Measurements from ENCODE around the gene CLEC4G.
A peak's percentile ranks its signal among the peaks of the same experiment; 100 is the strongest.

CLEC4G gene

GRCh38 chr19:7742991-7743390 is 11.1 kb upstream of the CLEC4G start:
- DNase-seq: no peak
- Mint-ChIP-seq H3K9me3 (peaks cover 2 to 3% of the 10 kb centered on the region in 2 donors), H3K36me3 (peaks cover 2 to 3% of the 10 kb centered on the region in 2 donors), H3K27me3 (peaks cover 9 to 16% of the 10 kb centered on the region in 2 donors), H3K27ac (peak overlapping the region; percentile 57), H3K4me3 (peak overlapping the region in 1 of 2 donors; percentile 4), H3K4me1 (peaks cover 63 to 86% of the 10 kb centered on the region in 2 donors)
- ATAC-seq (replicated peaks): no peak

- no peak overlapping the region for H3K4me3 Mint-ChIP-seq
- H3K36me3 Mint-ChIP-seq: peaks cover 0 to 2% of the 10 kb centered on the region in 2 donors
- peaks cover 0 to 2% of the 10 kb centered on the region in 2 donors for H3K9me3 Mint-ChIP-seq
- peak overlapping the region; percentile 38 for H3K27ac Mint-ChIP-seq
- ATAC-seq (replicated peaks): no peak
- H3K4me1 Mint-ChIP-seq: peaks cover 63 to 86% of the 10 kb centered on the region in 2 donors
- peaks cover 9 to 16% of the 10 kb centered on the region in 2 donors for H3K27me3 Mint-ChIP-seq
- no peak for DNase-seq
These were observed 10.7 kb upstream of the CLEC4G start for GRCh38 chr19:7742575-7742974.

GRCh38 chr19:7740682-7741054 is 8.8 kb upstream of the CLEC4G start:
- ATAC-seq (replicated peaks) (no peak), DNase-seq (no peak)
- H3K4me1 Mint-ChIP-seq: peaks cover 48 to 69% of the 10 kb centered on the region in 2 donors
- no peak overlapping the region for H3K27ac Mint-ChIP-seq
- peaks cover 9% of the 10 kb centered on the region in 2 donors for H3K27me3 Mint-ChIP-seq
- peaks cover 0 to 2% of the 10 kb centered on the region in 2 donors for H3K36me3 Mint-ChIP-seq
- peaks cover 0 to 2% of the 10 kb centered on the region in 2 donors for H3K9me3 Mint-ChIP-seq
- H3K4me3 Mint-ChIP-seq: no peak overlapping the region

GRCh38 chr19:7739801-7740681 is 8.1 kb upstream of the CLEC4G start:
- DNase-seq (no peak), ATAC-seq (replicated peaks) (no peak)
- Mint-ChIP-seq H3K4me3 (no peak overlapping the region), H3K36me3 (peaks cover 0 to 2% of the 10 kb centered on the region in 2 donors), H3K27me3 (peaks cover 9% of the 10 kb centered on the region in 2 donors), H3K9me3 (peaks cover 0 to 2% of the 10 kb centered on the region in 2 donors), H3K4me1 (peaks cover 46 to 72% of the 10 kb centered on the region in 2 donors), H3K27ac (peak overlapping the region; percentile 1)

GRCh38 chr19:7739211-7739755 is 7.4 kb upstream of the CLEC4G start:
- DNase-seq: no peak
- peak overlapping the region in 1 of 2 donors; percentile 52 for H3K4me3 Mint-ChIP-seq
- H3K9me3 Mint-ChIP-seq: peaks cover 0 to 2% of the 10 kb centered on the region in 2 donors
- peaks cover 9% of the 10 kb centered on the region in 2 donors for H3K27me3 Mint-ChIP-seq
- H3K4me1 Mint-ChIP-seq: peaks cover 40 to 69% of the 10 kb centered on the region in 2 donors
- peak; percentile 31 to 59 for ATAC-seq (replicated peaks)
- H3K27ac Mint-ChIP-seq: peak overlapping the region; percentile 44
- H3K36me3 Mint-ChIP-seq: peaks cover 0 to 2% of the 10 kb centered on the region in 2 donors

GRCh38 chr19:7738023-7738422 is 6.1 kb upstream of the CLEC4G start:
- ATAC-seq (replicated peaks) (peak in 1 of 2 donors; percentile 30), DNase-seq (no peak)
- peaks cover 9% of the 10 kb centered on the region in 2 donors for H3K27me3 Mint-ChIP-seq
- H3K27ac Mint-ChIP-seq: no peak overlapping the region
- H3K4me3 Mint-ChIP-seq: no peak overlapping the region
- peaks cover 30 to 60% of the 10 kb centered on the region in 2 donors for H3K4me1 Mint-ChIP-seq
- H3K9me3 Mint-ChIP-seq: peaks cover 0 to 2% of the 10 kb centered on the region in 2 donors
- peaks cover 0 to 2% of the 10 kb centered on the region in 2 donors for H3K36me3 Mint-ChIP-seq

GRCh38 chr19:7737215-7737614 is 5.3 kb upstream of the CLEC4G start:
- peaks cover 24 to 56% of the 10 kb centered on the region in 2 donors for H3K4me1 Mint-ChIP-seq
- no peak overlapping the region for H3K4me3 Mint-ChIP-seq
- ATAC-seq (replicated peaks) (no peak), DNase-seq (no peak)
- peaks cover 9% of the 10 kb centered on the region in 2 donors for H3K27me3 Mint-ChIP-seq
- H3K27ac Mint-ChIP-seq: no peak overlapping the region
- peaks cover 0 to 2% of the 10 kb centered on the region in 2 donors for H3K36me3 Mint-ChIP-seq
- H3K9me3 Mint-ChIP-seq: peaks cover 0 to 2% of the 10 kb centered on the region in 2 donors

- ATAC-seq (replicated peaks) (no peak), DNase-seq (no peak)
- no peaks in the 10 kb centered on the region for H3K9me3 Mint-ChIP-seq
- peaks cover 9 to 14% of the 10 kb centered on the region in 2 donors for H3K27me3 Mint-ChIP-seq
- no peak overlapping the region for H3K27ac Mint-ChIP-seq
- no peak overlapping the region for H3K4me3 Mint-ChIP-seq
- H3K36me3 Mint-ChIP-seq: no peaks in the 10 kb centered on the region
- peaks cover 25 to 54% of the 10 kb centered on the region in 2 donors for H3K4me1 Mint-ChIP-seq
These were observed 4.2 kb upstream of the CLEC4G start for GRCh38 chr19:7736148-7736547.

GRCh38 chr19:7734220-7735203 is 2.6 kb upstream of the CLEC4G start:
- Mint-ChIP-seq H3K27ac (no peak overlapping the region), H3K4me1 (peaks cover 23 to 52% of the 10 kb centered on the region in 2 donors), H3K27me3 (peaks cover 13 to 14% of the 10 kb centered on the region in 2 donors), H3K4me3 (no peak overlapping the region), H3K9me3 (no peaks in the 10 kb centered on the region), H3K36me3 (peaks cover 4 to 6% of the 10 kb centered on the region in 2 donors)
- no peak for DNase-seq
- ATAC-seq (replicated peaks): no peak

- H3K27me3 Mint-ChIP-seq: peaks cover 13 to 21% of the 10 kb centered on the region in 2 donors
- no peaks in the 10 kb centered on the region for H3K9me3 Mint-ChIP-seq
- H3K4me1 Mint-ChIP-seq: peaks cover 25 to 53% of the 10 kb centered on the region in 2 donors
- no peak overlapping the region for H3K4me3 Mint-ChIP-seq
- ATAC-seq (replicated peaks) (no peak), DNase-seq (no peak)
- H3K27ac Mint-ChIP-seq: no peak overlapping the region
- H3K36me3 Mint-ChIP-seq: peaks cover 6 to 7% of the 10 kb centered on the region in 2 donors
These were observed 1.5 kb upstream of the CLEC4G start for GRCh38 chr19:7733376-7733775.

GRCh38 chr19:7731615-7732014 is 295 bp downstream of the CLEC4G start:
- Mint-ChIP-seq H3K4me3 (peak overlapping the region; percentile 36 to 54), H3K36me3 (peaks cover 14 to 19% of the 10 kb centered on the region in 2 donors), H3K9me3 (peaks cover 4 to 5% of the 10 kb centered on the region in 2 donors), H3K27ac (no peak overlapping the region), H3K27me3 (peaks cover 13 to 25% of the 10 kb centered on the region in 2 donors), H3K4me1 (peaks cover 28 to 57% of the 10 kb centered on the region in 2 donors)
- ATAC-seq (replicated peaks) (no peak), DNase-seq (no peak)

- H3K4me3 Mint-ChIP-seq: peak overlapping the region; percentile 52 to 54
- DNase-seq (no peak), ATAC-seq (replicated peaks) (no peak)
- peaks cover 14 to 19% of the 10 kb centered on the region in 2 donors for H3K36me3 Mint-ChIP-seq
- H3K27ac Mint-ChIP-seq: no peak overlapping the region
- peaks cover 4 to 5% of the 10 kb centered on the region in 2 donors for H3K9me3 Mint-ChIP-seq
- peaks cover 13 to 25% of the 10 kb centered on the region in 2 donors for H3K27me3 Mint-ChIP-seq
- H3K4me1 Mint-ChIP-seq: peaks cover 28 to 57% of the 10 kb centered on the region in 2 donors
These were observed 703 bp downstream of the CLEC4G start for GRCh38 chr19:7731218-7731595.

GRCh38 chr19:7730286-7731217 is 1.4 kb downstream of the CLEC4G start:
- Mint-ChIP-seq H3K27me3 (peaks cover 13 to 25% of the 10 kb centered on the region in 2 donors), H3K4me3 (peak overlapping the region; percentile 84 to 90)
- peak; percentile 21 to 43 for ATAC-seq (replicated peaks)

More at GRCh38 chr19:7730286-7731217, 1.4 kb downstream of the CLEC4G start:
- H3K9me3 Mint-ChIP-seq: peaks cover 4 to 5% of the 10 kb centered on the region in 2 donors
- peaks cover 32 to 63% of the 10 kb centered on the region in 2 donors for H3K4me1 Mint-ChIP-seq
- H3K36me3 Mint-ChIP-seq: peaks cover 14 to 19% of the 10 kb centered on the region in 2 donors
- DNase-seq: no peak
- peak overlapping the region; percentile 93 for H3K27ac Mint-ChIP-seq

All from stimulated activated naive B cell treated with anti-CD40 and anti-IgM and Interleukin-4, amounts not matched to agents 10 μg/mL and 1 μg/mL and 100 μg/mL, for 72 hours (primary cell).